Astrocyte (in vitro differentiated cells and primary cell): ENCODE data around the gene KISS1R. TPM values are rescaled to one million over a fixed set of nuclear protein-coding genes. Genes with fewer than 3 reads are reported as not detected.

ENCODE experiments used
- DNase-seq: peaks from one replicate; pipeline ENCODE4 v3.0.0-alpha.2; 2010; ENCODE audit warnings: low read depth
- FAIRE-seq: peaks from 2 replicates; lab custom pipeline; 2011; peaks lifted over from hg19 to GRCh38; lab: Jason Lieb, UNC
- H2AFZ ChIP-seq: 2 replicates; pipeline ENCODE4 v1.6.0; 2012; ENCODE audit warnings: low read depth, low read length, inconsistent platforms
- H3K27ac ChIP-seq: 2 replicates; pipeline ENCODE4 v1.5.1; 2011; ENCODE audit warnings: low read depth, low read length, inconsistent platforms
- H3K27me3 ChIP-seq: 2 replicates; pipeline ENCODE4 v1.6.0; 2011; ENCODE audit warnings: low read length, inconsistent platforms; ENCODE audit not compliant: insufficient read depth
- H3K36me3 ChIP-seq: 2 replicates; pipeline ENCODE4 v1.5.1; 2011; ENCODE audit warnings: low read length, inconsistent platforms; ENCODE audit not compliant: insufficient read depth
- H3K4me1 ChIP-seq: 2 replicates; pipeline ENCODE4 v1.5.1; 2011; ENCODE audit warnings: low read length, inconsistent platforms; ENCODE audit not compliant: insufficient read depth
- H3K4me2 ChIP-seq: 2 replicates; pipeline ENCODE4 v1.6.0; 2012; ENCODE audit warnings: low read length, inconsistent platforms
- H3K4me3 ChIP-seq: 2 replicates; pipeline ENCODE4 v1.5.1; 2011; ENCODE audit warnings: low read depth, mild to moderate bottlenecking, low read length, inconsistent platforms; ENCODE audit not compliant: insufficient read depth
- H3K79me2 ChIP-seq: 2 replicates; pipeline ENCODE4 v1.6.0; 2012; ENCODE audit warnings: mild to moderate bottlenecking, low read length, inconsistent platforms; ENCODE audit not compliant: insufficient read depth
- H3K9ac ChIP-seq: 2 replicates; pipeline ENCODE4 v1.6.0; 2012; ENCODE audit warnings: mild to moderate bottlenecking, low read length, inconsistent platforms
- H3K9me3 ChIP-seq: 2 replicates; pipeline ENCODE4 v1.5.1; 2012; ENCODE audit warnings: low read depth, mild to moderate bottlenecking, low read length, inconsistent platforms; ENCODE audit not compliant: insufficient read depth
- H4K20me1 ChIP-seq: 2 replicates; pipeline ENCODE4 v1.6.0; 2012; ENCODE audit warnings: low read length, inconsistent platforms; ENCODE audit not compliant: insufficient read depth
- H3K27ac Mint-ChIP-seq: one replicate; pipeline ENCODE4 v1.8.0; 2021; ENCODE audit warnings: mild to moderate bottlenecking, mixed read lengths; ENCODE audit not compliant: unreplicated experiment
- H3K27me3 Mint-ChIP-seq: one replicate; pipeline ENCODE4 v1.8.0; 2021; ENCODE audit warnings: low read depth, mixed read lengths; ENCODE audit not compliant: unreplicated experiment
- H3K36me3 Mint-ChIP-seq: one replicate; pipeline ENCODE4 v1.8.0; 2021; ENCODE audit warnings: low read depth, mixed read lengths; ENCODE audit not compliant: unreplicated experiment
- H3K4me1 Mint-ChIP-seq: one replicate; pipeline ENCODE4 v1.8.0; 2021; ENCODE audit warnings: low read depth, mixed read lengths; ENCODE audit not compliant: unreplicated experiment
- H3K4me3 Mint-ChIP-seq: one replicate; pipeline ENCODE4 v1.8.0; 2021; ENCODE audit warnings: mild to moderate bottlenecking, moderate library complexity, mixed read lengths; ENCODE audit not compliant: unreplicated experiment
- H3K9me3 Mint-ChIP-seq: one replicate; pipeline ENCODE4 v1.8.0; 2021; ENCODE audit warnings: mild to moderate bottlenecking, mixed read lengths; ENCODE audit not compliant: unreplicated experiment
- CTCF ChIP-seq: IDR thresholded peaks from 2 replicates; pipeline ENCODE4 v1.5.1; 2011; ENCODE audit warnings: low read depth, mild to moderate bottlenecking, inconsistent platforms, low read length, moderate library complexity; ENCODE audit not compliant: insufficient read depth
- EZH2 ChIP-seq: IDR thresholded peaks from 2 replicates; pipeline ENCODE4 v1.6.1; 2012; ENCODE audit warnings: mild to moderate bottlenecking, low read length, inconsistent platforms; ENCODE audit not compliant: insufficient read depth
- total RNA-seq: library from RNA; stranded (reverse); gene quantifications from 2 replicates; pipeline ENCODE4 v1.2.1, GENCODE V29; 2021

The KISS1R gene
- total RNA-seq, 1 donor from 2014 or later = not detected

- peaks cover 51% of the 10 kb centered on the region for H4K20me1 ChIP-seq
- peaks cover 3% of the 10 kb centered on the region for H3K36me3 ChIP-seq
- H3K4me1 ChIP-seq = peaks cover 5% of the 10 kb centered on the region
- Mint-ChIP-seq H3K27me3 (no peaks in the 10 kb centered on the region), H3K27ac (no peak overlapping the region), H3K9me3 (no peaks in the 10 kb centered on the region), H3K36me3 (peaks cover 6% of the 10 kb centered on the region), H3K4me3 (no peak overlapping the region), H3K4me1 (no peaks in the 10 kb centered on the region)
- no peaks in the 10 kb centered on the region for H3K9me3 ChIP-seq
- DNase-seq (no peak), FAIRE-seq (no peak)
- no peaks in the 10 kb centered on the region for H3K27me3 ChIP-seq
- H3K4me2 ChIP-seq = no peak overlapping the region
- TF ChIP-seq EZH2 = no peak
- TF ChIP-seq CTCF = no peak
- no peak overlapping the region for H2AFZ ChIP-seq
- peaks cover 14% of the 10 kb centered on the region for H3K79me2 ChIP-seq
- H3K9ac ChIP-seq = no peak overlapping the region
- H3K27ac ChIP-seq = no peak overlapping the region
- H3K4me3 ChIP-seq = no peak overlapping the region
These were observed 17.6 kb upstream of the KISS1R start for GRCh38 chr19:899336-900042.

GRCh38 chr19:900043-900301 lies 17.2 kb upstream of the KISS1R start:
- no peaks in the 10 kb centered on the region for H3K9me3 ChIP-seq
- peaks cover 56% of the 10 kb centered on the region for H4K20me1 ChIP-seq
- Mint-ChIP-seq H3K27me3 (no peaks in the 10 kb centered on the region), H3K36me3 (peaks cover 6% of the 10 kb centered on the region), H3K4me3 (no peak overlapping the region), H3K4me1 (no peaks in the 10 kb centered on the region), H3K9me3 (no peaks in the 10 kb centered on the region), H3K27ac (no peak overlapping the region)
- FAIRE-seq (no peak), DNase-seq (no peak)
- no peaks in the 10 kb centered on the region for H3K27me3 ChIP-seq
- no peak overlapping the region for H3K27ac ChIP-seq
- peaks cover 18% of the 10 kb centered on the region for H3K79me2 ChIP-seq
- H3K4me3 ChIP-seq = no peak overlapping the region
- no peak overlapping the region for H3K9ac ChIP-seq
- no peak overlapping the region for H2AFZ ChIP-seq
- H3K4me1 ChIP-seq = peaks cover 5% of the 10 kb centered on the region
- no peak for TF ChIP-seq CTCF
- TF ChIP-seq EZH2 = no peak
- H3K4me2 ChIP-seq = no peak overlapping the region
- H3K36me3 ChIP-seq = peaks cover 3% of the 10 kb centered on the region

GRCh38 chr19:900302-901111 lies 16.6 kb upstream of the KISS1R start:
- Mint-ChIP-seq H3K27me3 (no peaks in the 10 kb centered on the region), H3K4me1 (no peaks in the 10 kb centered on the region), H3K9me3 (no peaks in the 10 kb centered on the region), H3K27ac (no peak overlapping the region), H3K4me3 (no peak overlapping the region), H3K36me3 (peaks cover 4% of the 10 kb centered on the region)
- FAIRE-seq (no peak), DNase-seq (no peak)
- Histone ChIP-seq H3K4me1 (peaks cover 5% of the 10 kb centered on the region), H3K27ac (no peak overlapping the region), H3K4me3 (no peak overlapping the region), H3K9me3 (no peaks in the 10 kb centered on the region), H3K9ac (no peak overlapping the region), H2AFZ (no peak overlapping the region), H4K20me1 (peaks cover 57% of the 10 kb centered on the region), H3K79me2 (peaks cover 19% of the 10 kb centered on the region), H3K27me3 (no peaks in the 10 kb centered on the region), H3K4me2 (no peak overlapping the region), H3K36me3 (peaks cover 3% of the 10 kb centered on the region)
- TF ChIP-seq EZH2 = no peak
- no peak for TF ChIP-seq CTCF
